HG03135 (cell line): ENCODE data around the gene ELMO2.

Source experiments
- ATAC-seq: cut with Tn5 transposase; IDR thresholded peaks from one replicate; pipeline ENCODE4 v1.9.1; 2021; ENCODE audit warnings: mild to moderate bottlenecking, moderate library complexity; ENCODE audit not compliant: unreplicated experiment

The ELMO2 gene

DNA sequence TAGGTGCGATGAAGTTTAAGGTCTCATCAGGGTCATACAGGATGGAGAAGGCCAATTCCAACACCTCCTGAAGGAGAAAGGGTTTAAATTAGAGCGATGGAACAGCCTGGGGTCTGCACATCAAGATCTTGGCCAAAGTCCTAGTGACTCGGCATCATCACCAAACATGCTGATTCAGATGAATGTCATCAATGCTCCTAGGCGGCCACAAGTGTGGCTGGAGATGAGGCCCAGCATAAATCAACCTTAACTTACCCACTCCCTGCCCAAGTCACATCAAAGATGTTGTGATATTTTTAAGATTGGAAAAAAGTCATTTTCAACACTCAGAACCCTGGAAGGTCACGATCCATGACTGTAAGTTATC is 37.5 kb downstream of the ELMO2 start:
- ATAC-seq = no peak

DNA sequence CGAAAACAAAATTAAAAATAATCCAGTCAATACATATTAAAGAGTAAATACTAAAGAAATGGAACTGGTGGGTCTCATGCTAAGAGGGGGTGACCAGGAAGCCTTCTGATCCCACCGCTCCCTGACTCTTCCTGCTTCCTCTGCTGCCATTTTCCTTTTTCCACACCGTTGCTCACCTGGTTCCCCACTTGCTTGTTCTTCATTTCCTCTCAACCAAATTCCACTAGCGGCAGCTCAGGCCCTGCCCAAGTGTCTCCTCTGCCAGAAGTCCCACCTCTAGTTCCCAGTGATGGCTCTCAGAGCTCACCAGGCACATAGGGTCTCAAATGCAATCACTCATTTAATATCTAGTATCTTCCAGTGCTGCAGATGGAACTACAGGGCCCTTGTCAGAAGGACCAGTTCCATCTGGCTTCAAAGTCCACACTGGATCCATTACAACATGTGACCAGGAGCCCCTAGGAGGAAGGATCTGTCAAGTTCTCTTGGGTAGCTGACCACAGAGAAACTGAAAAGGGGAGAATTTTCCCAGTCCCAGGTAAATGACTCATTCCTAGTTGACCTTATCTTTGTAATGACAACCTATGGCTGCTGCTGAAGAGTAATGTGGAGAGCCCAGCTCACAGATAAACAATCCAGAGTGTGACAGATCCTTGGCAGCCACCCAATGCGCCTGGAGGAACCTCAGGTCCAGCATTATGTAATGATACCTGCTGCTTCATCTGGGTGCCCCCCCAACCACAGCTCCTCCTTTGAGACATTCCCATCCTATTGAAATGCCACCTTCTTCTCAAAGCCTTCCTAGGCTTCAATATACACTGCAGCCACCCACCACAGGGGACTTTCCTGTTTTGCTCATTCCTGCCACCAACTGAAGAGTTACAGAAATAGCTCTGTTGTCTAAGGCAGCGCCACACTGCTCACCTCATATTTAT is 38.2 kb downstream of the ELMO2 start:
- ATAC-seq = no peak

DNA sequence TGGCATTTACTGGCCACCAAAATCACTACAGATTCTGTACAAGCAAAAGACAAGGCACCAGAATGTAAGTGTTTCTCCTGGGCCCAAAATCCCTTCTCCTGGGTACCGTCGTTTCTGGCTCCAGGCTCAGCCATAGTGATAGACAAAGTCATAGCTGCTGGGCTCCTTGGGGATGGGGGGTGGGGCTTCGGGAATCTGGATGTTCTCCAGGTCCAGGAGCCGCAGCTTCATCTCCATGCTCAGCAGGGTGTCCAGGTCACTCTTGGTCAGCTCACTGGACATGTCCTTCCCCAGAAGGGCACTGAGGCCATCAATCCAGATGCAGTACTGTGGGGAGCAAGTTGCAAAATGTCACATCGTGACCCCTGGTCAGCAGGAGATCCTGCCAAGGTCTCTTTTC is 39.2 kb downstream of the ELMO2 start:
- ATAC-seq = no peak

DNA sequence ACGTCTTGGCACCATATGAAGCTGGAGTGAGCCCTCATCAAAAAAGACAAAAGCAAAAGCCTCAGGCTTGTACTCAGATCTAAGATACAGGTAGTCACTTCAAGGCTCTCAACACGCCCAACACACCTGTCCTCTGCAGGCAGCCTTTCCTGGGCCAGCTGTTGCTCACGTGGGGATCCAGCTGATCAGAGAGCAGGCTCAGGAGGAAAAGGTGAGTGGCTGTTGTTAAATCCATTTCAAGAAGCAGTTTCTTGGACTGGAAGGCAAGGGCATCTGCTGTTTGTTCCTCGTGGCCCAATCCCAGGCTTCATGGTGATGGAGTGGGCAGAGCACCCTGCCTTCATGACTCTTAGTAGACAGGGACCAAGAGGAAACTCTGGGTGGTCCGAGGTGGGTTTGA is 39.6 kb downstream of the ELMO2 start:
- no peak for ATAC-seq

DNA sequence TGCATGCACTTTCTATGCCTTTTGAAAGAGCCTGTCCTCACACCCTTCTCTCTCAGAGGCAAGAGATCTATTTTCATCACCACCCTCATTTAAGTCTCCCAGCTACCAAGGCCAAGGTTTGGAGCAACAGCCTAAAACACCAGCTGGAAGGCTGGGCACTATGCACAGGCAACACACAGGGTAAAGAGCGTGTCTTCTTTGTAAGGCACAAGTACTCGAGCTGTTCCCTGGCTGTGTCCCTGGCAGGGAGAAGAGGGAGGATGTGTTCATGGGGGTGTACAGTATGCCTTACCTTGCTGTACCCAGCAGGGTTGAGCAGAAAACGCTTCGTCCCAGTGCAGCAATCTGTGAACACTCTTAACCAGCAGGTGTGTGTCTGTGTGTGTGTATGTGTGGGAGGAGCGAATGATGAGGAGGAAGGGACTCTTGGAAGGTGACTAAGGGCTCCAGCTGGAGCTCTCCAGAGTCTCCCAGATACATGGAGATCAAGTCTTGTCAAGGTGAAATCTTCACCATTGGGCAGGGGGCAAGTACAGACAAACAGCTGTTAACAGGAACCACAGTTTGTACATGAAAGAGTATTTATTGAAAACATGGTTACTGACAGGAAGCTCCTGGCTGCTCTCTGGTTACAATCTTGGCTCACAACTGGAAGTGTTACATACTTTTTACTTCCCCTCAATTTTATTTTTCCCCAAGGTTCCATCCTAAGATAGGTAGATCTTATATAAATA is 40.8 kb downstream of the ELMO2 start:
- no peak for ATAC-seq

DNA sequence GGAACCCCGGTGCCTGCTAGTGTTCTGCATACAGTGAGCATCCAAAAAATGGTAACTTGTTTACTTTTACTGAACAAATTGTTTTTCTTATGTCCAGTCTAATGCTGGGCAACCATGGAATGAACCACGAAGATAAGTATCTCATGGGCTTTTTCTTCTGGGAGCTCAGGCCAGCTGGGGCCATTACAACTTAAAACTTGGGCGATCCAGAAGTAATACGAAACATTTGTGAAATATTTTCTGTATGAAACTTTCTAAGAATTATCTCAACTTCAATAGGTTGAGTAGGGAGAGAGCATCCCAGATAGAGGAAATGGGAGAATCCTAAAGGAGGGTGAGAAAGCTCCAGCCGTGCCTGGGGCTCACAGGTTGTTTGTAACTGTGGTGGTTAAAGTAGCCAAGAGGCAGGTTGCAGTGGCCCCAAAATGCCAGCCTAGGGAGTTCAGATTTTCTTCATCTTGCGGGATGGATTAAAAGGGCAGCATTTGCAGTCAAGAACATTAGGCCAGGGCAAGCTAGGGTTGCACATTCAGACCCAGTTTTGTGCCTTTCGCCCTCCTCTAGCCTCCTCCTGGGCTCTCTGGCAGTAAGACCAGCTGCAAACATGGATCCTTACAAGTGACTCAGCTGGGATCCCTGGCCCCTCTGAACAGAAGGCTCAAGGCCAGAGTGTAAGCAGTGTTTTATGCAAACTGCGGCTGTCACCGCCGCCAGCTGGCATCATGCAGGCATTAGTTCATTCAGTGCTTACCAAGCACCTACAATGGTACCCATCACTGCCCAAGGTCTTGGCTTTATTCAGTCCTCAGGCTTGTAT is 41.5 kb downstream of the ELMO2 start:
- ATAC-seq = no peak

DNA sequence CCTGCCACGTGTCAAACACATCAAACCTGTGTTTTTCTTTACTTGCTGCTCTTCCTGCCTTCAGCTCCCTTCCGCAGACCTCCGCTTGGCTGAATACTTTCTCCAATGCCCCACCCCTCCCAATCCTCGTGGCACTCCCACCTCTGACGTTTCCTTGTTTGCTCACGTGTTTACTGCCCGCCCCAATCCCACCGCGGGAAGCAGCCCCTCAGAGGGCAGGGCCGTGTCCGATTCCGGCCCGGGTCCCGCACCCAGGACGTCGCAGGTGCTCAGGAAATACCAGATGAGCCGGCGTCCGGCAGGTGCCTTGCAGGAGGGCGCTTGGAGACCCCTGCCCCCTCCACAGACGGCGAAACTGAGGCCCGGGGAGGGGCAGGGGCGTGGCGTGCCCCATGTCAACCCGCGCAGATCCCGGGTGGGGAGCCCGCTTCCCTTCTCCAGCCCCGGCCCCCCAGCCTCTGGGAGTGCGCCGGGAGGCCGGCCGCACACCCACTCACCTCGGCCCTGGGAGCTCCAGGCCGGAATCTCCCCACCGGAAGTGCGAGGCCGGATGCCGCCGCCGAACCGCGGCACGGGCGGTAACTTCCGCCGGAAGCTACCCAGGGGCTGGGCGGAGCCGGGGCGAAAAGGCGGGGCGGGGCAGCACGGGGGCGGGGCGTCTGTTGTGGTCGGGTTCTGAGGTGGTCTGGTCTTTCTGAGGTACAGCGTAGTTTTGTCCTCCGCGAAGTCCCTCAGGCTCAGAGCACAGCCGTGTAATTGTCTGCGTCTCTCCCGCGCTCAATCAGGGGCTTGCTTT is 42.3 kb downstream of the ELMO2 start:
- ATAC-seq = peak; percentile 75

DNA sequence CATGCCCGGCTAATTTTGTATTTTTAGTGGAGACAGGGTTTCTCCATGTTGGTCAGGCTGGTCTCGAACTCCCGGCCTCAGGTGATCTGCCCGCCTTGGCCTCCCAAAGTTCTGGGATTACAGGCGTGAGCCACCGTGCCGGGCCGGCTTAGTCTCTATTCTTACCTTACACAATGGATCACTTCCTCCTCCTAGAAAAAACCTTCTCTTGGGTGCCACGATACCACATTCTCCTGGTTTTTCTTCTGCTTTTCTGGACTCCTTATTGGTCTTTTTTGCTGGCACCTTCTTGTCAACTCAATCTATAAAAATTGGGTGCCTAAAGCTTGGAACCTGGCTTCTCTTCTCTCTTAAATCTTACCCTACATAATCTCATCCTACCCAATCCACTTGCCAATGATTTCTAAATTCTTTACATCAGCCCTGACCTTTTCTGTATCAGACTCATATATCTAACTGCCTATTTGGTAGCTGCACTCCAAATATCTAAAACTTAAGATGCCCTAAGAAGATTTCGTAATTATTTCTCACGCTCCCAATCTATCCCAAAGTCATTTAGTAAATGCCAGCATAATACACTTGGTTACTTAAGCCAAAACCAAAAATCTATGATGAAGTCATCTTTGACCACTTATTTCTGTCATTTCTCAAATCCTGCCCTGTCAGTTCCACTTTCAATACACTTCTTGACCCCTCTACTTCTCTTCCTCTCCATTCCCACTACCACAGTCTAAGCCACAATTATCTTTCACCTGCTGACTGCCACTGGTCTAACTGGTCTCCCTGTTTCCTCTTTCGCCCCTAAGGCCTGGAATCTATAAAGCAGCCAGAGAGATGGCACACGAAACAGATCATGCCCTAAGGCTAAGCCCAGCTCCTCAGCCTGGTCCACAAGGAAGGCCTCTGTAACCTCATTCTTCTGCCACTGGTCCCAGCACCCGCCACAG is 43.2 kb downstream of the ELMO2 start:
- peak; percentile 4 for ATAC-seq

DNA sequence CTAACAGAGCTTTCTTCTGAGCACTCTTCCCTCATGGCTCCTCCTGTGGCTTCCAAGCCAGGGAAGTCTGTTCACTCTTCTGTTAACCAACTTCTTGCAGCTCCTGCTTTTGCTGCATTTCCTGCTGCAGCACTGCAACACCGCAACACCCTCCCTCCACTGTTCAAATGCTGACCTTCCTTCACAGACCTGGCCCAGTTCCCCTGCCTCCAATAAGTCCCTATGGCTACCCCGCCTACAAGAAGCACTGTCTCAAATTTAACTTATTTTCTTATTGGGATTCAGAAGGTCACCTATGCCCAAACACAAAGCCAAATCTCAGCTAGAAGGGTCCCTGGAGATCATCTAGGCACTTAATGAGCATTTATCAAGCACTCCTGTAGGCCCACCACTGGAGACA is 44.6 kb downstream of the ELMO2 start:
- no peak for ATAC-seq

DNA sequence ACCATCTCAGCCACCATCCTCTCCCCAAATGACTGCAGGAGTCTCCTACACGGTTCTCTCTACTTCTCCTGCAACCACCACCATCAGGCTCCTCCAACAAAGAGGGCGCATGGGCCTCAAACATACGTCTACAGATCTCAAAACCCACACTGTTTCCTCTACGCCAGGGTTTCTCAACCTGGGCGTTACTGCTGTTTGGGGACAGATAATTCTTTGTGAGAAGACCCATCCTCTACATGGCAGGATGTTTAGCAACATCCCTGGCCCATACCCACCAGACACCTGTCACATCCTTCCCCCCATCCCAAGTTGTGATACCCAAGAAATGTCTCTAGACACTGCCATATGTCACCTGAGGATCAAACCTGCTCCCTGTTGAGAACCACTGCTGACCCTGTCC is 45.0 kb downstream of the ELMO2 start:
- ATAC-seq = no peak

DNA sequence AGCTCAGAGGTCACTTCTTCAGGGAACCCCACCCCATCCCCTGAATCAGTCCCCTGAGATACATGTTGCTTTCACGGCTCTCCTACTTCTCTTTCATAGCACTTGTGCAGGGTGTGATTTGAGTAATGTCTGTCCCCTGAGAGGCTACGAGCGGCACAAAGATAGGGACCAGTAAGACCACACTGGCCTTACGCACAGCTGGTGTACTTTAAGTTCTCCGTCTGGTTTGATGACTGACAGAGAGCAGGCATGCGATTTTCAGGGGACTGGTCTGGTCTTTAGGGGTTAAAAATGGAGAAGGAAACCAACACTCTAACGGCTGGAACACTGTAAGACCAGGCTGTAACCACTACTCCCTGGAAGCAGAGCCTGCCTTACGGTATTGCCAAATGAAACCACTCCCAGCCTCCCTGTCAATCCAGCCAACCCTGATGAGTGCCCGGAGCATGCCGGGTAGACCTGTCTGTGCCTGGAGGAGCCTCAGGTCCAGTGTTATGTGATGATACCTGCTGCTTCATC is 47.1 kb downstream of the ELMO2 start:
- ATAC-seq = peak; percentile 46

DNA sequence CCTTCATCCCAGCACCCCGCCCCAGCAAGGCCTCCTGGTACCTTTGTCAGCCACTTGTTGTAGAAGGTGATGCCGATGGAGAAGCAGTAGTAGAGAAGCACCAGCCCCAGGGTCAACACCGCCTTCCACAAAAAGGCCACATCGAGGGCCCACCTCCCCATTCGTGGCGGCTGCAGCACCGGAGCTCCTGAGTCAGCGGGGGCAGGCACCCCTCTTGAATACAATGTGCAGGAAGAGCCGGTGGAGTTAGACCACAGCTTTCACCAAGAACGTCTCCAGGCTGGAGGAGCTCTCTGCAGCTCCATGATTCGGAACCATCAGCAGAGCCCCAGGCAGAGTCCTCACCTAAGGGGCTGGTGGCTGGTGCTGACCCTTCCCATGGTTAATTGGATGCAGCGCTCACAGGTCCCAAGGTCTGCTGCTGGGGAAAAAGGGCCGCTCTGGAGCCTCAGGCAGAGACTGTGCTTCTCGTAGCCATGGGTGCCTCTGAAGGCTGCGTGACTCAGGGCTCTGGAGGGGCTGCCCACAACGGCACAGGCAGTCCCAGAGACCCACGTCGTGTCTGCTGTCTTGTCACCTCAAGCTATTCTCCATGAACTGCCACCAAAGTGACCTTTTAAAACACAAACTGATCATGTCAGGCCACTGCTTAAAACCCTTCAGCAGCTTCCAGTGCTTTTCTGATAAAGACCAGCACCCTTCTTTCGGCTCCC is 47.9 kb downstream of the ELMO2 start:
- no peak for ATAC-seq

DNA sequence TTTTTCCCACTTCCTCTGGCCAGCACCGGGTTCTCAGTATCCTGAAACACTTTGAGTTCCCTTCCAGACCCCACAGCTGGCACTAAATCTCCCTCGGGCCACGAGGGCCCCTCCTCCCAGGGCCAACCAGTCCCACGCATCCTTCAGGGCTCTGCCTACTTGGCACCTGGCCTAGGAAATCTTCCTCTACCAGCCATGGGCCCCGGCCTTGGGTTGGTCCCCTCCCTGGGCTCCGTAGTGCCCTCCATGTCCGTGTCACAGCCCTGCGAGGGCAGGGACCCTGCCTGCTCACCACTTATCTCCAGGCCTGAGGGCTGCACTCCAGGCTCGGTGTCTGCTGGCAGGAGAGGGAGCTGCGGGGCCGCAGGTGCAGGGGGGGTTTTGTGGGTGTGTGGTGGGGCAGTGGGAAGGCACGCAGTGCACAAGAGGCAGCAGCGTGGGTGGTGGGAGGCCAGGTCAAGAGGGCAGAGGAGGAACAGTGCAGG is 49.3 kb downstream of the ELMO2 start:
- ATAC-seq = no peak

DNA sequence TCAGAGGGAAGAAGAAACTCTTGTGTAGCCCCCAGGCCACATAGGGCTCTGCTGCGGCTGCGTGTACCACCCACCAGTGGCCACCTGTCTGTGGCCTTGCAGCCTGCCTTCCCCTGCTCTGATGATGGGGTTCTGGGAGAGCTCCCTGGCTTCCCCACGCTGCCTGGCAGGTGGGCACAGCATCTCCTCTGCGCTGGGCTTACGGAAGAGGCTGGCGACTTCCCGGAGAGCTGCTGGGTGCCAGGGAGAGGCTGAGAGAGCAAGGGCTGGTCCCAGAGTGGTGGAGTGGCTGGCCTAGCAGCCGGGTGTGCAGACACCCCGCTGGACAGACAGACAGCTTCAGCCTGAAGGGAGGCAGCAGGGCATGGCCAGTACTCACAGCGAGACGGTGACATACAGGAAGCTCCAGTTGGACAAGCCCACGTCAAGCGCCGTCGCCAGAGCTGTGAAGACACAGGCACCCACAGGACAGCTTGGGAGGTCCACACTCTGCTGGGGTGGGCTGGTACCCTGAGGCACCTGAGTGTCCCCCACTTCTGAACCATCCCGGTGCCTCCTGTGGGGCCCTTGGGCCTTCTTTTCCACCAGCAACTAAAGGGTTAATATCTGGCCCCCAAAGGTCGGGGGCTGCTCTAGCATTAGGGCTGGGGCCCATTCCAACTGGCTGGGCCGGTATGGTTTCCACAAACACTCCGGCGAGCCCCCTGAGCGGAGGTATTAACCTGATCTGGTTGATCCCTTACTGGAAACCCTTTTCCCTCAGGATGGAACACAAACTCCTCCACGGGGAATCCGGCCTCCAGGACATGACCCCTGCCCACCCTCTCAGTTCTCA is 50.0 kb downstream of the ELMO2 start:
- no peak for ATAC-seq

DNA sequence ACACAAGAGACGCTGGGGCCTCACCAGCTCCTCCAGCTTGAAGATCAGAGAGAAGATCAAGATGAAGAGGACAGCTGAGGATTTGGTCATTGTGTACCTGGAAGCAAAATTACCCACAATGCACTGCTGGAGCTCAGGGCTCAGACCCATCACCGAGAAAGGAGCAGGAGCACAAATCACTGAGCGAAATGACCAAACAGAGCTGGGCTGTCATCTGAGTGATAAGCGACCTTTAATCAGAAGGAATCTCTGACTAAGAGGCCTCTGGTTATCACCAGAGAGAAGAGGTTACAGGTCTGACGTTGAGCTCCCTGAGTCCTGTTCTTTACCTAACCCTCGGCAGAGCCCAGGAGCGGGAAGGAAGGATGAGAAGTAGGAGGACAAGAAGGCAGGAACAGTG is 50.6 kb downstream of the ELMO2 start:
- ATAC-seq = no peak

DNA sequence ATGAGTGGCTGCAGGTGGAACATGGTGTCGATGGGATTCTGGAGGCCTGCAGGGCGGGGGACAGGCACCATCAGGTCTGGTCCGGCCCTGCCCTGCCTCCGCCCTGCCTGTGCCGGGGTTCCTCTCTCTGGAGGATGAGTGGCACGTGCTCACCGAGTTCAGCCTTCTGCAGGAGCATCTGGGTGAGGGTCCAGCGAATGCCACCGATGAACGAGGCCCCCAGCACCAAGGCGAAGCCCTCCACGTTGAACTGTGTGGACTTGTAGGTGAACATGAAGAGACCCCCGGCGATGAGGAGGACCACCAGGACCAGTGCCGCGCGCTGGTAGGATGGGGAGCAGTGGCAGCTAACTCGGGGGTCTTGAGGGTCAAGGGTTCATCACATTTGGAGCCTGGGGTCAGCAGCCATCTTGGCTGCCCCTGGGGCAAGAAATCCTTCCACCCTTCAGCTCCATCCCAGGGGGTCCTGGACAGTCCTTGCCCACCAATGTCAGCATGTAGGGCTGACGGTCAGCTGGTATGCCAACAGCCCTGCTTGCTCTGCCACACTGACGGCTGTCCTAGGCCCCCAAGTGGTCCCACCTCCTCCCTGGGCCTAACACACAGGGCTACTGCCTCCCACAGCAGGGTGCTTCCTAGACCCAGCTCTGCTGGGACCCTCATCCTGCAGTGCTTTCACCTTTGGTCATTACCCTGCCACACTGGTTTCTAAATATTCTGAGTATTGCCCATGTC is 51.3 kb downstream of the ELMO2 start:
- ATAC-seq = no peak

DNA sequence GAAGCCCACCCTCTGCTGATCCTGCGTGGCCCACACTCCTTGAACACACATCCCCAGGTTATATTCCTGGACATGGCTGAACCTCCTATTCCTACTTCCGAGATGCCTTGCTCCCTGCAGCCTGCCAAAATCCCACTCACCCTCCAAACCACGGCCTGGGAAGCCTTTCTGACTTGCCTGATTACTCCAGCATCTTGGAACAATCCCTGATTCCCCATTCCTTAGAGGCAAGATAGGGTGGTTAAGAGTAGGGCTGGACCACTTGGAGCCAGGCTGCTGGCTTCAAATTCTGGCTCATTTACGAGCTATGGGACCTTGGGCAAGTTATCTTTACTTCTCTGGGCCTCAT is 52.2 kb downstream of the ELMO2 start:
- no peak for ATAC-seq
